GM18861 (cell line): ENCODE measurements around the gene IFI44L.

ENCODE experiments used
- ATAC-seq: cut with Tn5 transposase; IDR thresholded peaks from one replicate; pipeline ENCODE4 v1.9.1; 2021; ENCODE audit not compliant: unreplicated experiment

Gene IFI44L

DNA sequence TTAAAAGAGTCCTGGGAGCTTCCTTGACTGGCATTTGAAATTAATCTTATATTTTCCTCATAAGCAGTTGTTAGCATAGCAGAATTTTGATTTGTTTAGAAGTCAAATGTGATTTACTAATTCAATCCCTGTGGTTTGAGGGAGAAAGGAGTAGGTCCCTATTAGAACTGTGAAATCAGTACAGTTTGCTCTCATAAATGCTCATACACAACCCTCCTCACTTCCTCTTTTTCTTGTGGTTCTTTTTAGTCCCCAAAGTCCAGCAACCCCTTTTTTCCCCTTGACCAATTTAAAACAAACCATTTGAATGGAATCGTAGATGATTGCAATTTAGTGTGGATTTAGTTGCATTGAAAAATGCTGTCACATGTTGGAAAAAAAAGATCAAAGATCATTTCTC lies 20.2 kb downstream of the IFI44L start:
- peak; percentile 65 for ATAC-seq

DNA sequence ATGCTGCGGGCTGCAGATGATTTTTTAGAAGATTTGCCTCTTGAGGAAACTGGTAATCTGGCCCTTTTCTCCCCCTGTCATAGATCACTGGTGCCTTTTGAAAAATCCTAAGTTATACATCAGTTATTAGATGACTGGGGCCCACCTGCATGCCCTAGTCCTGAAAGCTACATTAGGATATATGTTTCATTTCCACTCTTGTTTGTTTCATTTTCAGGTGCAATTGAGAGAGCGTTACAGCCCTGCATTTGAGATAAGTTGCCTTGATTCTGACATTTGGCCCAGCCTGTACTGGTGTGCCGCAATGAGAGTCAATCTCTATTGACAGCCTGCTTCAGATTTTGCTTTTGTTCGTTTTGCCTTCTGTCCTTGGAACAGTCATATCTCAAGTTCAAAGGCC lies 21.3 kb downstream of the IFI44L start:
- ATAC-seq = no peak

DNA sequence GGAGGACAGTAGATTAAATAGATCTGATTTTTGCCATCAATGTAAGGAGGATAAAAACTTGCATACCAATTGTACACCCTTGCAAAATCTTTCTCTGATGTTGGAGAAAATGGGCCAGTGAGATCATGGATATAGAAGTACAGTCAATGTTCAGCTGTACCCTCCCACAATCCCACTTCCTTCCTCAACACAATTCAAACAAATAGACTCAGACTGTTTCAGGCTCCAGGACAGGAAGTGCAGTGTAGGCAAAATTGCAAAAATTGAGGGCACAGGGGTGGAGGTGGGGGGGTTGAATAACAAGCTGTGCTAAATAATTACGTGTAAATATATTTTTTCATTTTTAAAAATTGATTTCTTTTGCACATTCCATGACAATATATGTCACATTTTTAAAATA lies 25.5 kb downstream of the IFI44L start:
- no peak for ATAC-seq

DNA sequence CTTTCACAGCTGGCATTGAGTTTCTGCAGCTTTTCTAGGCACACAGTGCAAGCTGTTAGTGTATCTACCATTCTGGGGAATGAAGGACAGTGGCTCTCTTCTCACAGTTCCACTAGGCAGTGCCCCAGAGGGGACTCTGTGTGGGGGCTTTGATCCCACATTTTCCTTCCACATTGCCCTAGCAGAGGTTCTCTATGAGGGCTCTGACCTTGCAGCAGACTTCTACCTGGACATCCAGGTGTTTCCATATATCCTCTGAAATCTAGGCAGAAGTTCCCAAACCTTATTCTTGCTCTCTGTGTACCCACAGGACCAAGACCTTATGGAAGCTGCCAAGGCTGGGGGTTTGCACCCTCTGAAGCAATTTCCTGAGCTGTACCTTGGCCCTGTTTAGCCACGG lies 27.0 kb downstream of the IFI44L start:
- ATAC-seq = no peak

DNA sequence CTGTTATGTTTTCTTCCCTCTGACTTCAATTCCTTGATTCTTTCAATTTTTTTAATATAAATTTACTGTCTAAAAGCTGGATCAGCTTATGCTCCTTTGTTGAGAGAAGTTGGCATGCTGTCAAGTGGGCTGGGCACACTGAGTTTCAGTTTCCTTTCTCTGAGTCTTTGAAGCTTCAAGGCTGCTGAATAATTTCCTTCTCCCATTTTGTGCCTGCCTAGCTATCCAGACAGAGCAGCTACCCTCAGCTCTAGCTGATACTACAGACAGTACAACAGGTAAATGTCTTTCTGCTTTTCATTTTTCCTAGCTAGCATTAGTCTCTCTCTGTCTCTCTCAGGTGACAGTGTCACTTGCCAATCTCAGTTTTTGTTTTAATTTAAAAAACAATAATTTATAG lies 29.4 kb downstream of the IFI44L start, which contains the start of gene IFI44:
IFI44 (plus strand) TSS at position 204 of the 400 bp plus-strand sequence. CDS start 365 bp downstream, outside the sequence.
- peak; percentile 86 for ATAC-seq

DNA sequence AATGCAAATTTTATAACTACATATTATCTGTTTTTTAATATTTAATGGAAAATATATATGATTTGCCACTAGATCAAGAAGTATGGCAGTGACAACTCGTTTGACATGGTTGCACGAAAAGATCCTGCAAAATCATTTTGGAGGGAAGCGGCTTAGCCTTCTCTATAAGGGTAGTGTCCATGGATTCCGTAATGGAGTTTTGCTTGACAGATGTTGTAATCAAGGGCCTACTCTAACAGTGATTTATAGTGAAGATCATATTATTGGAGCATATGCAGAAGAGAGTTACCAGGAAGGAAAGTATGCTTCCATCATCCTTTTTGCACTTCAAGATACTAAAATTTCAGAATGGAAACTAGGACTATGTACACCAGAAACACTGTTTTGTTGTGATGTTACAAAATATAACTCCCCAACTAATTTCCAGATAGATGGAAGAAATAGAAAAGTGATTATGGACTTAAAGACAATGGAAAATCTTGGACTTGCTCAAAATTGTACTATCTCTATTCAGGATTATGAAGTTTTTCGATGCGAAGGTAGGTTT lies 29.9 kb downstream of the IFI44L start:
- ATAC-seq = no peak

DNA sequence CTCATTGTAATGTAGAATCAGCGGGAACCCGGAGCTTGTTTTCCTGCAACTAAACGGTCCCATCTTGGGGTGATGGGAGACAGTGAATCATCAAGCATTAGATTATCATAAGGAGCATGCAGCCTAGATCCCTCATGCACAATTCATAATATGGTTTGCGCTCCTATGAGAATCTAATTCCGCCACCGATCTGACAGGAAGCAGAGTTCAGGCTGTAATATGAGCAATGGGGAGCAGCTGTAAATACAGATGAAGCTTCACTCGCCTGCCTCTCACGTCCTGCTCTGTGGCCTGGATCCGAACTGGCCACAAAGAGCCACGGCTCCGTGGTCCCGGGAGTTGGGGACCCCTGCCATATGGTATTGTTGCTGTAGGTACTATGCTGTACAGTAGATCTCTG lies 31.0 kb downstream of the IFI44L start:
- no peak for ATAC-seq

DNA sequence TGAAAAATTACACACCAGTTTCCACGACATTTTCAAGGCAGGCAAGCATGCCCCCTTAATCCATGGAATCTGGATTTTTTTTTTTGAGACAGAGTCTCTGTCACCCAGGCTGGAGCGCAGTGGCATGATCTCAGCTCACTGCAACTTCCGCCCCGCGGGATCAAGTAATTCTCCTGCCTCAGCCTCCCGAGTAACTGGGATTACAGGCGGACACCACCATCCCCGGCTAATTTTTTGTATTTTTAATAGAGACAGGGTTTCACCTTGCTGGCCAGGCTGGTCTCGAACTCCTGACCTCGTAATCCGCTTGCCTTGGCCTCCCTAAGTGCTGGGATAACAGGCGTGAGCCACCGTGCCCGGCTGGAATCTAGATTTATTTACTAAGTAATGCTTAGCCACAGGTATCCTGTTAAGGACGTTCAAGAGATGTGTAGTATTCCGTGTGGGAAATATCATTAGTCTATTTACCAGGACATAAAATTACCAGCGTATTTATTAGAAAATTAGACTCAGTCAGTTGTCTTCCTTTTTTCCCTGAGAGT lies 31.8 kb downstream of the IFI44L start:
- ATAC-seq = no peak

DNA sequence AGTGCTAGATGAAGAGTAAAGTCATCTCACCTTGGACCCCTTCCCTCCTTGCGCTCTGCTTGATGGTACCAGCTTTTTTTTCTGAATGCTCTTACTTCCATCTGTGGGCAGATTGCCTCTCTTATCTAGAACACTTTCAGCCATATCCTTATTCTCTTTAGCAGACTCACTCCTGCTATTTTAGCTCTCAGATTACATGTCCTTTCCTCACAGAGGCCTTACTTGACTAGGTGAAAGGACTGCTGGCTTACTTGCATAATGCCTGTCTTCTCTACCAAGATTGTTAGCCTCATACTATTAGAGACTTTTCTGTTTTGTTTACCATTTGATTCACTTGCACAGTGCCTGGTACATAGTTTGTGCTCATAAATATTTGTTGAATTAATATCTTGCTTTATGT lies 38.7 kb downstream of the IFI44L start:
- ATAC-seq = no peak

DNA sequence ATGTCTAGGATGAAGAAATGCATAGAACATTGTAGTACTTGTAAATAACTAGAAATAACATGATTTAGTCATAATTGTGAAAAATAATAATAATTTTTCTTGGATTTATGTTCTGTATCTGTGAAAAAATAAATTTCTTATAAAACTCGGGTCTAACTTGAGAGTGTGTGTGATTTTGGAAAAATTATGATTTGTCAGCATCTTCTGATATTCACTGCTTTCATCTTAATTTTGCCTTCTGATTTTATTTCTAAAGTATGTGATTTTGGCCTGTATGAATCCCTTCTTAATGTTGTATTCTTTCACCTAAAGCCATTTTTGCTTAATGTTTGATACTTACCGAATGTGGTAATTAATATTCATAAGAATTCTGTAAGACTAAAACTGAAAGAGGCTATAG lies 43.7 kb downstream of the IFI44L start:
- no peak for ATAC-seq

DNA sequence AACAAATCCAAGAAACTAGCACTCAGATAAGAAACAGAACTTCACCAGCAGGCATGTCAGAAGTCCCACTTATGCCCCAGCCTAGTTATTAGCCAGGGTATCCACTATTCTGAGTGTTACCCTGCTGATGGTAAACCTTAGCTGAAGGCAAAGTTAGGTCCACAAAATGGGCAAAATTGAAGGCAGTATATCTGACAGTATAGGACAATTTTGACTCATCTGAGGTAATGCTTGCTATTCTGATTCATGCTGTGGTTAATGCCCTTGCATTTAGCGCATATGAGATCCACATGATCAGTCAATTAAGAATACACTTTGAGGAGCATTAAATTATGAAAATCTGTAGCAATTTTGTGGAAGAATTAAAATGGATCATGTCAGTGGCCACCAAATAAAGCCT lies 44.5 kb downstream of the IFI44L start:
- no peak for ATAC-seq

DNA sequence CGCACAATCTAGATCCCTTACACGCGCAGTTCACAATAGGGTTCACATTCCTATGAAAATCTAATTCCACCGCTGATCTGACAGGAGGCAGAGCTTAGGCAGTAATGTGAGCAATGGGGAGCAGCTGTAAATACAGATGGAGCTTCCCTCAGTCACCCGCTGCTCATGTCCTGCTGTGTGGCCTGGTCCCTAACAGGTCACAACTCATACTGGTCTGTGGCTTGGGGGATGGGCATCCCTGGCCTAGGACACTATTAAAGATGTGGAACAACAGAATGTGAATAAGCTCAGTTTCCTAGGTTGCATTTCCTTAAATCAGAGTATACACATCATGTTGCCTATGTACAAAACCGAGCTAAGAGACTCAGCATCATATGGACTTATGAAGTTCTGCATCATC lies 45.6 kb downstream of the IFI44L start:
- ATAC-seq = no peak

DNA sequence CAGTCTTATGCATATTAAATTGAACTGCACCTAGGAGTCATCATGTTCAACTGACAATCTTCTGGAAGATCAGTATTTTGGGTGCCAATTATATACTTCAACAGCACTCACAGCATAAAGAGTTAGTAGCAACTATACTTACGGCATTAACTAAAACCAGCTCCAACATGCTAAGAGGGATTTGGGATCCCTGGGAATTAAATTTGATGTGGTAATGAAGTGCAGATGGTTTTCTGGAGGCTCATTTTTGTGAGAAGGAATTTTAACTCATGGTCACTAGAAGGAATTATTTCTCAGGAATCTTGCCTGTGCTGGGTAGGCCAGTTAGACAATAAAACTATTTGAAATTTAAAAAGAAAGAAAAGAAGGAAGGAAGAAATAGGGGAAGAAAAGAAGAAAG lies 47.7 kb downstream of the IFI44L start:
- no peak for ATAC-seq

DNA sequence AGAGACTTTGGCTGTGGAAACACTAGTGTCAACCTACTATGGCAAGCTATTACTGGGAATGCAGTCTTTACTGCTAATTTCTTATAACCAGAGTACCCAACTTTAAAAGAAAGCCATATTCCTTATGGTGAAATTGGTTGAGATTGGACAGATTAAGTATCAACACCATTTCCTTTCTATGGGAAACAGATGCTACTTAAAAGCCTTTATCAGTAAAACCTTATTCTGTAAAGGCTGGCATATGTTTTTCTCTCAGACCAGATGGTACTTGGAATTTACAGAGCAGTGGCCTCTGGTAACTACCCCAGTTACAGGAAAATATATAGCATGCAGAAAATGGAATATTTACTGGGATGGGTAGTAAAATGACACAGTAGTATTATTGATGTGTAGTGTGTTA lies 48.2 kb downstream of the IFI44L start:
- no peak for ATAC-seq

DNA sequence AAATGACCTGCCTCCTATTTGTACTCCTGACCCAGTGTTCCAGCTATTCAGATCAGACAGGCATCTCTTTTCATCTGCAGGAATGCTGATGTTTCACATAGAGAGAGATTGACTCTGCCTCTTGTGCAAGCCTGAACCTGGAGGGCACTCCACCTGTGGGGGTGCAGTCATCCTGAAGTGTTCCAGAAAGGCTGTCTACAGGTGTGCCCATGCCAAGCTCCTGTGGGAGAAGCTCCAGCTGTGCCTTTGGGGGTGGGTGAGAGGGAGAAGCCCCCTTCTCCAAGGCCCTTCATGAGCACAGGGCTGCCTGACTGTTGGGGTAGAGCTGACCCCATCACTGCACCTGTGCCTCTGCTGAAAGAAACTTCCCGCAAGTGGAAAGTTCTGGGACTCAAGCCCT lies 52.2 kb downstream of the IFI44L start:
- no peak for ATAC-seq

DNA sequence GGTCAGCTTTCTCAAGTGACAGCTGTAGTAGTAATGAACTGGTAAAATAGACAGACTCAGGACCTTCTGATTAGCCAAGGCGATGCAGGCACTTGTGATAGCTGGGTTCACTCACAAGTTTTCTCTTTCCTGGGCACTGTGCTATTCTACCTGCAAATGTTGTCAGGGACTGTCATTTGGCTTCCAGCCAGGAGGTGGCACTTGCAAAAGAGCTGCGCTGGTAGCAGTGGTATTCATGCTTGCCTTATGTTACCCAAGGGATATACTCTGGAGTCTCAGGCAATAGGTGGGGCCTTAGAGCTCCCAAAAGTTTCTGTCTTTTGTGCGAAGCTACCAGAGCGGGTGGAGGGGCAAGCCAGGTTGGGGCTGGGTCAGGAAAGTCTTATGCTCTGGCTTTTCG lies 52.9 kb downstream of the IFI44L start:
- no peak for ATAC-seq

DNA sequence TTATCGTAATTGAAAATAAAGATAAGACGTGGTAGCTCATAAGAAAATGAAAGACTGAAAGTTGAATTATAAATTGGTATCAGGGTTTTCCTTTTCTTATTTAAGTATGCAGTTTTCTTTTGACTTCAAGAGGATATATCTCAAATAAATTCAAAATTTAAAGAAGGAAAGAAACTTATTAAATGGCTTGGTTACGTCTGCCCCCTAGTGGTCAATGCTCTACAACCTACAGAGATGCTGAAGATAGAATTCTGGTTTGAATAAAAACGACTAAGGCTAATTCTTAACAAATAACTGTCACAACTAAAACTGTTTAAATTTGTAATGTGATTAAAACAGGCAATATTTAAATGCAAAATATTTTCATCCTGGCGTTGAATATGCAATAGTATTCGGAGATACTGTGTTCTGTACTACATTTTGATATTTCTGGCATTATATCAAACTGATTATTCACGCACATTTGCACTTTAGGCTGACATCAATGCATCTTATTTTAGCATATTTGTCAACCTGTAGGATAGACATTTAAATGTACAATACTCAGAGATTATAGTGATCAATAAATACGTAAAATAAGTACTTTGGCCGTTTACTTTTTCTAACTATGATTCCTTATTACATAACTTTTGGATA lies 56.2 kb downstream of the IFI44L start:
- no peak for ATAC-seq

DNA sequence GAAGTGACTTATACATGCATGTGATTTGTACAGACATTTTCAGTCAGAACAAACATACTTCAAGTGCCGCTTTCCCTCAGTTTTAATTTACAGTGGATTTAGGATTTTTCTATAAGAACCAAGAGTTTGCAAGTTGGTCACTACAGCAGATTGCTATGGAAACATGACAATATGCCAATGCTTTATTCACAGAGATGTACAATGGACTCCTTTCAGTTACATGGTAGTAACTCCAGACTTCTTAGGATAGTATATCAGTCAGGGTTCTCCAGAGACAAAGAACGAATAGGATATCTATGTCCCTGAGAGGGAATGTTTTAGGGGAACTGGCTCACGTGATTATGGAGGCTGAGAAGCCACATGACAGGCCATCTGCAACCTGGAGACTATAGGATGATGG lies 56.7 kb downstream of the IFI44L start:
- no peak for ATAC-seq

DNA sequence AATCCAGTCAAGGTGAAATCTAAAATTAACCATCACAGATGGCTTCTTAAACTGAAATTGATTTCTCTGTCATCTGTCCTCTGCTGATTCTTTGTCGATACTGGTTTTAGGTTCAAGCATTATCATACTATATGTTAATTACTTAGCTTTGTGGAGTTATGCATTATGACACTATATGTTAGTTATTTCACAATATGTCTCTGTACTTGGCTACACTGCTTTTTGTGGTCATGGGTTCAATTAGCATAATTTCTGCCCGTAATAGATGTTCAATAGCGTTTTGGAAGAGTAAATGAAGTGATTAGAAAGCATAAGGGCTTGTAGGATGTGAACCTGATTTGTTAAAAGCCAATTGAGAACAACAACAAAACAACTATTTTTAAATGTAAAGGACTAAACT lies 57.5 kb downstream of the IFI44L start:
- no peak for ATAC-seq

DNA sequence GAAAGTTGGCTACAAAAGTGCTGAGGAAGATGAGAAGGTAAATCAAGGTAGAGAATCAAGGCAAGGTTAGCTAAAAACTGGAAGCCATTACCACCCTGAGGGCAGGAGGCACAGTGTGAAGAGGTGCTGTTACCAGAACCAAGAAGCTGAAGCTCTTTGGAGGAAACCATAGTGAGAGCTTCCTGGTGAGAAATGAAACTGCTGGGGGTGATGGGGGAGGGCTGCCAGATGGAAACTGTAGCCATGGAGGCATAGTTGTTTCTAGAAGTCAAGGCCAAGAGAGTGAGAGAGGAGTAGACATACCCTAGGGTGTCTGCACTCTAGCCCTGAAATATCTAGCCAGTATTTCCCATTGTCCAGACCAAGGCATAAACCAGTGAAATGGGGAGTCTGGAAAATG lies 58.1 kb downstream of the IFI44L start:
- peak; percentile 47 for ATAC-seq

DNA sequence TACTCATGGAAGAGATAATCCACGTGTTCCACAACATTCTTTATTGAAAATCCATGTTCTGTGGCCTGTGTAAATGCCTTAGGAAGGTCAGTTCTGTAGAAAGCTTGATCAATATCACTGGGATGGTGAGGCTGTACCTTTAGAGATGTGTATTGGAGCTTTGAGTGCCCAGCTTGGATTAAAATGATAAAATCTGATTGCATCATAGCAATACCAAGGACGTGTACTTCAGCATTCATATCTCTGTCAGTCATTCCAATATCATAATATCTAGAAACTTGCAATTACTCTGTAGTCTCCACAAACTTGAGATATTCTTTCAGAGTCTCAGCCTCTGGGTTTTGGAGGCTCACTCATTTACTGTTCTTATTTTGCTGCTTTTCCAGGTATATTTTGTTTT lies 61.0 kb downstream of the IFI44L start:
- no peak for ATAC-seq

DNA sequence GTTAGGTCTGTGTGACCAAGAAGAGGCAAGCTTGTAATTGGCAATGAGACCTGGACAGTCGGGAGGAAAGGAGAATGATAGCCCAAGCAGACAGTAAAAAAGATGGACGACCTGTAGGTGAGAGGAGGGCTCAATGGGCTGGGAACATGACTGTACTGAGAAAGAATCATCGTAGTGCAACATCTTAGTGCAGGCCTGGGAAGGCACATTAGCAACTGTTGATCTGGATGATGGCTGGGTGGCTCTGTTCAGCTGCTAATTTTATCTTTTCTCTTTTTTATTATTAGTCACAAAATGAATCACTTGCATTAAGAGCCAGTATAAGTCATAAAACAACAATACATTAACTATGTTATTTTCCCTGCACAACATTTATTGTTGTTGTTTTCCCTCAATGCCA lies 62.2 kb downstream of the IFI44L start:
- no peak for ATAC-seq

DNA sequence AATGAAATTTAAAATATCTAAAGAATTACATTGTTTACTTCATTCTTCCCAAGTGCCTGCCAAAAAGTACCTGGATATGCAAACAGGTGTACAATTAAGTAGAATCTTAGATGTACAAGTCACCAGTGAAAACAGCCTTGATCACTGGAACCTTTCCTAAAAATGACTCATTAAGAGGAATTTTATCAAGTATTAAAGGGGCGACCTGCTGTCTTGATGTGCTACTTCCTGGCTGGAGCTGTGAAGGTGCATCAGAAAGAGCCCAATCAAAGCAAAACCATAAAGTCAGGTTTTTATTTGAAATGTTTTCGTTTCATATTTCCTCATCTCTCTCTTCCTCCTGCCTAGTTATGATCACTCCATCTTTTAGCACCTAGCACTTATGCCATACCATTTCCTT lies 62.8 kb downstream of the IFI44L start:
- ATAC-seq = no peak
